Mucosa of descending colon (tissue), 3 donors: Measurements from ENCODE around the gene COL6A2. TPM values are rescaled to one million over a fixed set of nuclear protein-coding genes. Genes with fewer than 3 reads are reported as not detected.

Source experiments
- ATAC-seq: fragments of 200-7000 bp; cut with Tn5 transposase; one replicate; pipeline ENCODE4 v1.9.1; 2020; ENCODE audit warnings: mild to moderate bottlenecking, moderate library complexity
- DNase-seq, 3 donors: peaks; one replicate each; pipeline ENCODE4 v3.0.0-alpha.2; 2020
- H3K36me3 ChIP-seq: fragments of 200-600 bp; one replicate; pipeline ENCODE4 v1.8.0; 2021; ENCODE audit warnings: low read depth, mild to moderate bottlenecking
- H3K4me1 ChIP-seq: fragments of 200-600 bp; one replicate; pipeline ENCODE4 v1.8.0; 2021; ENCODE audit warnings: low read depth, mild to moderate bottlenecking
- H3K4me3 ChIP-seq: fragments of 200-600 bp; one replicate; pipeline ENCODE4 v1.8.0; 2021; ENCODE audit warnings: mild to moderate bottlenecking
- H3K9me3 ChIP-seq: fragments of 200-600 bp; one replicate; pipeline ENCODE4 v1.8.0; 2021; ENCODE audit warnings: mild to moderate bottlenecking
- CTCF ChIP-seq: fragments of 200-600 bp; IDR thresholded peaks from one replicate; pipeline ENCODE4 v1.8.0; 2022; ENCODE audit warnings: antibody characterized with exemption, mild to moderate bottlenecking
- intact Hi-C, 2 donors: fragments of 100-400 bp; cut with DNase I in 1 of 2; cut with micrococcal nuclease in 1 of 2; formaldehyde crosslinking; loops; one replicate each; pipeline versions ENCODE4 v1.11.0 to v1.11.1; 2022; cut with DNase I, micrococcal nuclease
- total RNA-seq, 3 donors: library from RNA; stranded (reverse); fragmentation: NEBNext Ultra II Directional in 2 of 3; extraction: Animal tissue kit (Norgen Biotek cat#: 25700) in 2 of 3; gene quantifications; one replicate each; pipeline versions ENCODE4 v1.2.1 to v1.2.4, GENCODE V29; 2021 to 2023
- donor health status: DM: no; HTN: no; CAD: no; lungs with moderate emphysema.
- donor health status: DM: no; HTN: no; CAD: no.
- donor health status: DM: no; HTN: yes; CAD: no.

COL6A2 gene
- total RNA-seq, 3 donors from 2014 or later: 65.1 to 858 (median 191) TPM

GRCh38 chr21:46051379-46051770, 46.5 kb upstream of the COL6A2 start:
- no peak for DNase-seq
- Histone ChIP-seq H3K4me3 (no peak overlapping the region), H3K36me3 (no peaks in the 10 kb centered on the region), H3K9me3 (no peaks in the 10 kb centered on the region), H3K4me1 (no peaks in the 10 kb centered on the region)
- intact Hi-C loops: no loop called here
- TF ChIP-seq CTCF: no peak
- ATAC-seq: no peak

- ATAC-seq: no peak
- Histone ChIP-seq H3K4me3 (no peak overlapping the region), H3K9me3 (no peaks in the 10 kb centered on the region), H3K4me1 (no peaks in the 10 kb centered on the region), H3K36me3 (no peaks in the 10 kb centered on the region)
- intact Hi-C loops: no loop called here
- no peak for DNase-seq
- TF ChIP-seq CTCF: no peak
These were observed 45.9 kb upstream of the COL6A2 start for GRCh38 chr21:46051821-46052675.

GRCh38 chr21:46052703-46053651, 44.9 kb upstream of the COL6A2 start:
- ATAC-seq (no peak), DNase-seq (no peak)
- Histone ChIP-seq H3K9me3 (no peaks in the 10 kb centered on the region), H3K4me3 (no peak overlapping the region), H3K36me3 (no peaks in the 10 kb centered on the region), H3K4me1 (no peaks in the 10 kb centered on the region)
- intact Hi-C loops: no loop called here
- no peak for TF ChIP-seq CTCF

- H3K36me3 ChIP-seq: no peaks in the 10 kb centered on the region
- no peaks in the 10 kb centered on the region for H3K9me3 ChIP-seq
- H3K4me1 ChIP-seq: no peaks in the 10 kb centered on the region
- DNase-seq (no peak), ATAC-seq (no peak)
- no peak overlapping the region for H3K4me3 ChIP-seq
- intact Hi-C loops: no loop called here
- no peak for TF ChIP-seq CTCF
These were observed 43.9 kb upstream of the COL6A2 start for GRCh38 chr21:46054031-46054430.

GRCh38 chr21:46054451-46054881, 43.4 kb upstream of the COL6A2 start:
- no peak for ATAC-seq
- intact Hi-C loops: no loop called here
- H3K4me3 ChIP-seq: no peak overlapping the region
- TF ChIP-seq CTCF: no peak
- H3K4me1 ChIP-seq: no peaks in the 10 kb centered on the region
- no peak for DNase-seq
- H3K36me3 ChIP-seq: no peaks in the 10 kb centered on the region
- H3K9me3 ChIP-seq: no peaks in the 10 kb centered on the region
